CD4-positive, alpha-beta memory T cell (primary cell): Measurements from ENCODE around the gene MARCHF10. TPM values are rescaled to one million over a fixed set of nuclear protein-coding genes. Genes with fewer than 3 reads are reported as not detected.

Experiments used
- CTCF ChIA-PET: fragments of 350-600 bp; sonication (Branson Sonifier 250); formaldehyde crosslinking; loops from one replicate; lab custom pipeline; 2021; ENCODE audit warnings: inconsistent platforms; ENCODE audit not compliant: partially characterized antibody; lab: Charles Lee
- POLR2A ChIA-PET: fragments of 350-600 bp; sonication (Branson Sonifier 250); formaldehyde crosslinking; loops from one replicate; lab custom pipeline; 2021; ENCODE audit not compliant: partially characterized antibody; lab: Charles Lee
- DNase-seq, 5 donors: peaks; one replicate each; pipeline versions ENCODE4 v3.0.0 to v3.0.0-alpha.2; 2020 to 2022; ENCODE audit warnings: mixed read lengths in 1 of 5
- H3K27ac ChIP-seq: one replicate; pipeline ENCODE4 v1.7.0; 2013; ENCODE audit warnings: low read depth, low read length
- H3K27me3 ChIP-seq: 2 replicates; pipeline ENCODE4 v1.7.0; 2013; ENCODE audit warnings: mild to moderate bottlenecking, low read length, moderate library complexity; ENCODE audit not compliant: insufficient read depth
- H3K36me3 ChIP-seq: 2 replicates; pipeline ENCODE4 v1.7.0; 2013; ENCODE audit warnings: mild to moderate bottlenecking, low read length, moderate library complexity; ENCODE audit not compliant: insufficient read depth
- H3K4me1 ChIP-seq: 2 replicates; pipeline ENCODE4 v1.7.0; 2013; ENCODE audit warnings: mild to moderate bottlenecking, low read length, moderate library complexity; ENCODE audit not compliant: insufficient read depth
- H3K4me3 ChIP-seq, 2 donors: one replicate each; pipeline ENCODE4 v1.7.0; 2013; ENCODE audit warnings: low read length in 2 of 2, mild to moderate bottlenecking in 1 of 2
- H3K9me3 ChIP-seq, 2 donors: one replicate each; pipeline ENCODE4 v1.7.0; 2013; ENCODE audit warnings: low read length in 2 of 2, control low read depth in 1 of 2; ENCODE audit not compliant: control insufficient read depth in 1 of 2
- H3K27ac Mint-ChIP-seq, 7 donors: one replicate each; pipeline ENCODE4 v1.8.0; 2020 to 2021; ENCODE audit warnings: mixed read lengths in 7 of 7, mild to moderate bottlenecking in 6 of 7, inconsistent platforms in 3 of 7, moderate library complexity in 3 of 7
- H3K27me3 Mint-ChIP-seq, 2 donors: one replicate each; pipeline ENCODE4 v1.8.0; 2020 to 2021; ENCODE audit warnings: mixed read lengths in 2 of 2
- H3K36me3 Mint-ChIP-seq, 2 donors: one replicate each; pipeline ENCODE4 v1.8.0; 2020 to 2021; ENCODE audit warnings: mixed read lengths in 2 of 2, inconsistent platforms in 1 of 2, mild to moderate bottlenecking in 1 of 2
- H3K4me1 Mint-ChIP-seq, 4 donors: one replicate each; pipeline ENCODE4 v1.8.0; 2020 to 2021; ENCODE audit warnings: mixed read lengths in 4 of 4, mild to moderate bottlenecking in 1 of 4
- H3K4me3 Mint-ChIP-seq, 8 donors: one replicate each; pipeline ENCODE4 v1.8.0; 2020 to 2021; ENCODE audit warnings: mixed read lengths in 8 of 8, mild to moderate bottlenecking in 7 of 8, moderate library complexity in 6 of 8, inconsistent platforms in 3 of 8
- H3K9me3 Mint-ChIP-seq, 8 donors: one replicate each; pipeline ENCODE4 v1.8.0; 2020 to 2021; ENCODE audit warnings: mixed read lengths in 8 of 8, mild to moderate bottlenecking in 5 of 8, inconsistent platforms in 3 of 8, moderate library complexity in 1 of 8
- intact Hi-C: fragments of 100-400 bp; cut with micrococcal nuclease; formaldehyde crosslinking; loops from one replicate; pipeline ENCODE4 v1.15.1; 2023
- polyA plus RNA-seq, 2 donors: library from polyadenylated mRNA; unstranded; fragments of 300-500 nt; fragmentation: Illumina TruSeq; gene quantifications; one replicate each; pipeline ENCODE4 v1.2.3, GENCODE V29; 2021
- total RNA-seq, 2 experiments: library from RNA; stranded (reverse); gene quantifications; one replicate each; pipeline ENCODE4 v1.2.3, GENCODE V29; 2021

MARCHF10 gene
- total and polyA plus RNA-seq, 4 experiments from 2014 or later: 0.15 to 0.89 (median 0.45) TPM

DNA sequence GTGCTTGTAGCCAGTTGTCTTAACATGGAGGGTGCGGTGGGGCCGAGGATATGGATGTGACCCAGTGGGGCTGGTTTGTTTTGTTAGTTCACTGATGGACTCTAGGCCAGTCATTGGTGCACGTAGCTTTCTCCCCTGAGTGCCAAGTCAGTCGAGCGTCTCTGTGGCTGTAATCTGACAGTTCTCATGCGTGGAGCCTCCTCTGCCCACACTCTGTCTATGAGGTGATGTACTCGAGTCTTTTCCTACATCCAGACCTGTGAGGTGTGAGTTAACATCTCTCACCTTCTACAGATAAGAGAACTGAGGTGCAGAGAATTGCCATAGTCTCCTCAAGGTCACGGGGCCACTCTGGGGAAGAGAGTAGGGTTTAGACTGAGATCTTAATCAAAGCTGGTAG, 90.2 kb downstream of the MARCHF10 start:
- Histone ChIP-seq H3K4me3 (no peak overlapping the region), H3K27me3 (no peaks in the 10 kb centered on the region), H3K27ac (no peak overlapping the region), H3K9me3 (no peaks in the 10 kb centered on the region), H3K4me1 (no peaks in the 10 kb centered on the region), H3K36me3 (no peaks in the 10 kb centered on the region)
- DNase-seq: no peak
- CTCF ChIA-PET: no interaction called here
- intact Hi-C loops: no loop called here
- POLR2A ChIA-PET: no interaction called here
- H3K27ac Mint-ChIP-seq: peak overlapping the region in 2 of 7 donors; percentile 5 to 60
- no peaks in the 10 kb centered on the region for H3K9me3 Mint-ChIP-seq
- H3K27me3 Mint-ChIP-seq: no peaks in the 10 kb centered on the region
- H3K4me1 Mint-ChIP-seq: peaks cover 0 to 20% (median 2%) of the 10 kb centered on the region in 4 donors
- H3K36me3 Mint-ChIP-seq: no peaks in the 10 kb centered on the region
- H3K4me3 Mint-ChIP-seq: no peak overlapping the region

GRCh38 chr17:62717589-62717855, 90.6 kb downstream of the MARCHF10 start:
- Histone ChIP-seq H3K4me1 (no peaks in the 10 kb centered on the region), H3K27me3 (no peaks in the 10 kb centered on the region), H3K4me3 (no peak overlapping the region), H3K36me3 (no peaks in the 10 kb centered on the region), H3K9me3 (no peaks in the 10 kb centered on the region), H3K27ac (no peak overlapping the region)
- Mint-ChIP-seq H3K4me1 (peaks cover 0 to 20% (median 2%) of the 10 kb centered on the region in 4 donors), H3K4me3 (no peak overlapping the region), H3K36me3 (no peaks in the 10 kb centered on the region), H3K9me3 (no peaks in the 10 kb centered on the region), H3K27me3 (no peaks in the 10 kb centered on the region), H3K27ac (peak overlapping the region in 2 of 7 donors; percentile 2 to 5)
- no peak for DNase-seq
- CTCF ChIA-PET: no interaction called here
- POLR2A ChIA-PET: no interaction called here
- intact Hi-C loops: no loop called here

GRCh38 chr17:62716834-62717588, 91.1 kb downstream of the MARCHF10 start:
- H3K9me3 ChIP-seq: no peaks in the 10 kb centered on the region
- H3K4me1 Mint-ChIP-seq: peaks cover 0 to 20% (median 2%) of the 10 kb centered on the region in 4 donors
- intact Hi-C loops: no loop called here
- no peaks in the 10 kb centered on the region for H3K36me3 Mint-ChIP-seq
- no peaks in the 10 kb centered on the region for H3K27me3 Mint-ChIP-seq
- no peak overlapping the region for H3K27ac ChIP-seq
- H3K36me3 ChIP-seq: no peaks in the 10 kb centered on the region
- ChIA-PET POLR2A (no interaction called here), CTCF (interaction anchor here (0.6 kb wide), 1 partner anchor 55 kb away, joined by 3 read pairs; no protein-coding TSS in a partner anchor)
- no peak overlapping the region for H3K4me3 Mint-ChIP-seq
- H3K9me3 Mint-ChIP-seq: no peaks in the 10 kb centered on the region
- DNase-seq: no peak
- no peak overlapping the region for H3K4me3 ChIP-seq
- no peak overlapping the region for H3K27ac Mint-ChIP-seq
- no peaks in the 10 kb centered on the region for H3K4me1 ChIP-seq
- no peaks in the 10 kb centered on the region for H3K27me3 ChIP-seq

DNA sequence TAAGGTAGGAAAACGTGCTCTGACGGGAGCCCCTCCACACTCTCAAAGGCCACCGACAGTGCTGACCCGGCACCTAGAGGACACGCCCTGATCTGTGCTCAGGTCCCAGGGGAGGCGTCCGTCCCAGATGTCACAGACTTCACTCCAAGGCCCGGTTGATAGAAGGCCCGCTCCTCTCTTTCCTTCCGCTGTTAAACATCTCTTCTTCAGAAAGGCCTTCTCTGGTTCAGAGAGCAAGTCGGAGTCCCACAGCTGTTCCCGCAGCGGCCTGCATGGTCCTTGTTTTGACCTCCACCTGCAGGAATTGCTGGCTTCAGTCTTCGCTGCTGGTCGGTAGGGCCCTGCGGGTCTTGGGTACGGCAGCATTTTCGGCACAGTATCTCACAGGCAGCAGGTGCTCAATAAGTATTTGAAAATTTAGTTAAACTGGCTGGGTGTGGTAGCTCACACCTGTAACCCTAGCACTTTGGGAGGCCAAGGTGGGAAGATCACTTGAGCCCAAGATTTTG, 92.2 kb downstream of the MARCHF10 start:
- no peak for DNase-seq
- no peaks in the 10 kb centered on the region for H3K9me3 Mint-ChIP-seq
- H3K4me1 Mint-ChIP-seq: peaks cover 0 to 20% (median 2%) of the 10 kb centered on the region in 4 donors
- Histone ChIP-seq H3K27ac (no peak overlapping the region), H3K9me3 (no peaks in the 10 kb centered on the region), H3K27me3 (no peaks in the 10 kb centered on the region), H3K36me3 (no peaks in the 10 kb centered on the region), H3K4me3 (no peak overlapping the region), H3K4me1 (no peaks in the 10 kb centered on the region)
- POLR2A ChIA-PET: no interaction called here
- H3K4me3 Mint-ChIP-seq: no peak overlapping the region
- intact Hi-C loops: no loop called here
- H3K36me3 Mint-ChIP-seq: no peaks in the 10 kb centered on the region
- CTCF ChIA-PET: no interaction called here
- H3K27me3 Mint-ChIP-seq: no peaks in the 10 kb centered on the region
- H3K27ac Mint-ChIP-seq: no peak overlapping the region

- no peak overlapping the region for H3K27ac ChIP-seq
- H3K4me1 ChIP-seq: no peaks in the 10 kb centered on the region
- POLR2A ChIA-PET: interaction anchor here (0.7 kb wide), 1 partner anchor 10 kb away, joined by 5 read pairs; no protein-coding TSS in a partner anchor
- no peaks in the 10 kb centered on the region for H3K36me3 ChIP-seq
- CTCF ChIA-PET: interaction anchor here (1.1 to 1.8 kb wide), 3 partner anchors 10 to 255 kb away, joined by 3 to 6 read pairs (median 3); no protein-coding TSS in a partner anchor
- H3K4me1 Mint-ChIP-seq: peaks cover 0 to 12% (median under 1%) of the 10 kb centered on the region in 4 donors
- no peaks in the 10 kb centered on the region for H3K9me3 ChIP-seq
- peak overlapping the region in 2 of 7 donors; percentile 18 to 74 for H3K27ac Mint-ChIP-seq
- no peaks in the 10 kb centered on the region for H3K27me3 ChIP-seq
- no peaks in the 10 kb centered on the region for H3K27me3 Mint-ChIP-seq
- intact Hi-C loops: no loop called here
- DNase-seq: no peak
- no peaks in the 10 kb centered on the region for H3K36me3 Mint-ChIP-seq
- H3K4me3 Mint-ChIP-seq: no peak overlapping the region
- no peaks in the 10 kb centered on the region for H3K9me3 Mint-ChIP-seq
- H3K4me3 ChIP-seq: no peak overlapping the region
Observed at GRCh38 chr17:62714016-62714777, 93.9 kb downstream of the MARCHF10 start.

DNA sequence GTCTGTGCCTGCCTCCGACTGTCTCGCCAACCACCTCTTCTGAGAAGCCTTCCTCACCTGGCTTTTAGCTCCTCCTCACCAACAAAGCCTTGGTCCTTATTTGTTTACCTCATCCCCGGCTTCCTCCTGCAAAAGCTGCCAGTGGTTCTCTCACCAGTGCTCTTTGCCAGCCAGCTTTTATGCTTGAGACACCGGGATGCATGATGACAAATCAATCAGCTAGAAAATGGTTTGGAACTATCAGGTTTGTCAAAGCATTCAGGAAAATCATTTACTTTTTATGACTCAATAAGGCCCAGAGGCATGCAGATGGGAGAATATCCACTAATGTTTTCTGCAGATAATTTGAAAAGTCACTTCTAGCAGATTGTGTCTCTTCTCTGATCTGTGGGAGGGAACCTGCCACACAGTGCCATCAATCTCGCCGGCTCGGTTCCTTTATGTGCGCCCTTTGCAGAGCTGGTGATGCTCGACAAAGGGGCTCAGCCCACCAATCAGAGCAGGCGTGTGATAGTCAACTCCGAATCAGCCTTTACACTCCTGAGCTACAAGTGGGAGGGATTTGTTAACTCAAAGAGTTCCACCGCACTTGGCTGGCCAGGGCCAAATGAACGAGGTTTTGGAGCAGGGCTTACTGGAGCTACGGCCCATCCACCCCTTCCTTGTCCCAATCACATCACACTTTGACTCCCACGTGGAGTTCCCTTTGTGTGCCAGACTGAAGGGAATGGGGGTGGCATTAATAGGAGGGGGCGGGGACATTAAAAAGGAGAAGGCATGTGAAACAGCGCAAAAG, 94.8 kb downstream of the MARCHF10 start:
- H3K4me1 ChIP-seq: no peaks in the 10 kb centered on the region
- DNase-seq: no peak
- Mint-ChIP-seq H3K36me3 (no peaks in the 10 kb centered on the region), H3K4me1 (peaks cover 0 to 5% (median 0%) of the 10 kb centered on the region in 4 donors), H3K4me3 (no peak overlapping the region), H3K9me3 (peaks cover 0 to 2% (median 0%) of the 10 kb centered on the region in 8 donors), H3K27me3 (no peaks in the 10 kb centered on the region), H3K27ac (no peak overlapping the region)
- no peak overlapping the region for H3K27ac ChIP-seq
- H3K4me3 ChIP-seq: no peak overlapping the region
- intact Hi-C loops: no loop called here
- no peaks in the 10 kb centered on the region for H3K9me3 ChIP-seq
- no peaks in the 10 kb centered on the region for H3K27me3 ChIP-seq
- H3K36me3 ChIP-seq: no peaks in the 10 kb centered on the region
- POLR2A ChIA-PET: no interaction called here
- CTCF ChIA-PET: interaction anchor here (0.9 to 1.8 kb wide), 4 partner anchors 10 to 693 kb away, joined by 3 to 6 read pairs (median 3); no protein-coding TSS in a partner anchor
